Activated T-helper 9 cell treated with anti-CD3 and anti-CD28 coated beads, Interleukin-2, amount 50 U/mL, for 16 hours (primary cell): ENCODE data around the gene MAST4.

ENCODE experiments used
- DNase-seq: peaks from one replicate; pipeline ENCODE4 v3.0.0-alpha.2; 2020; ENCODE audit warnings: low read depth

The MAST4 gene

DNA sequence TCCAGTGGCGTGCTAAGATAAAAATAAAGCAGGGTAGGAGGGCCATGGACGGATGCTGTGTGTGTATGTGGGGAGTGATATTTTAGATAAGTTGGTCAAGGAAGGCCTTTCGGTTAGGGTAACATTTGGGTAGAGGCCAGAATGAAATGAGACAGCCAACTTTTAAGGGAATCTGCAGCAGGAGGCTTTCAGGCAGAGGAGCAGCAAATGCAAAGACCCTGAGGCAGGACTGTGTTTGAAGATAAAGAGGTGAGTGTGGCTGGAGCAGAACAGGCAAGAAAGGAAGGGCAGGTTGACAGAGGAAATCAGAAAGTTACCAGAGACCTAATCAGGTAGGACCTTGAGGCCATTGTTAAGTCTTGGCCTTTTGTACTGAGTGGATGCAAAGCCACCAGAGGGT, 106.2 kb downstream of the MAST4 start:
- DNase-seq: no peak

DNA sequence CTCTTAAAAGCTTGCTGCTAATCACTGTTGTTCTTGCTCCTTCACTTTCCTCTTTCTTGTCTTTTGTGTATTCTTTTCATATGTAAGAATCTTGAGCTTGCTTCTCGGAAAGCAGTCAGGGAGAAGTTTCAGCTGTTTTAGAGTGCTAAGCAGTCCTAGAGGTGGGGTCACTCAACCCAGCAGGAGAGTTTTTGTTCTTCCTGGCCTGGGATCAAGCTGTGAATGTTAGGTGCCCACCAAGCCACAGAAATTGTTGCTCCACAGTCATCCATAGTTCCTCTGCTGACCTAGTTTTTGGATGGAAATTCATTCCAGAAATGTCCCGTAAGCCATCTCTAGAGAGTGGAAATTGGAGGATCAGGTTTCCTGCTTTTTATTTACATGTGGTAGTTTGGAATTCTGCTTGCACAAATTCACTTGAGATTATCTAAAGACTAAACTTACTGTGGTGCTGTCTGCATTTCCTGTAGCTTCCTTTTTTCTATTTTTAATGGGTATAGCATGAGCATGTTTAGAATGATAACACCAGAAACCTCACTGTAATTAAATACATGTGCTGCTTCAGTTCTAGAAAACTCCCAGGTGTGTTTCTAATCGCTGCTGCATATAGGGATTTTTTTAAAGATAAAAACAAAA, 108.7 kb downstream of the MAST4 start:
- no peak for DNase-seq

DNA sequence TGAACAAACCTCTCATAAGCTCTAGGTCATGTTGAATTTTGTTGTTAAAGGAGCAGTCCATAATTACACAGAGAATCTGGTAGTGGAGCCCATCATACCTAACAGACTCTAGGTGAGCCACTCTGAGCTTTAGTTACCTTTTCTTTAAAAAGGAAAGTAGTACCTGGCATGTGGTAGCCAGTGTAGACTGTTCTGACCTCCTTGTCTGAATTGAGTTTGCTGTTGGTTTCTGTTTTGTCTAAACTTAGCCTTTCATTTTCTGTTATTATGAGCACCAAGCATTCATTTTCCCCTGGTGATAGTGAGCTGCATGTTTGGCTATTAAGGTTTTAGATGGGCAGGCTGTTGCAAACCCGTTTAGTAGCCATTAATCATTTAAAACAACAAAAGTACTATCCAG, 112.2 kb downstream of the MAST4 start:
- DNase-seq: no peak

DNA sequence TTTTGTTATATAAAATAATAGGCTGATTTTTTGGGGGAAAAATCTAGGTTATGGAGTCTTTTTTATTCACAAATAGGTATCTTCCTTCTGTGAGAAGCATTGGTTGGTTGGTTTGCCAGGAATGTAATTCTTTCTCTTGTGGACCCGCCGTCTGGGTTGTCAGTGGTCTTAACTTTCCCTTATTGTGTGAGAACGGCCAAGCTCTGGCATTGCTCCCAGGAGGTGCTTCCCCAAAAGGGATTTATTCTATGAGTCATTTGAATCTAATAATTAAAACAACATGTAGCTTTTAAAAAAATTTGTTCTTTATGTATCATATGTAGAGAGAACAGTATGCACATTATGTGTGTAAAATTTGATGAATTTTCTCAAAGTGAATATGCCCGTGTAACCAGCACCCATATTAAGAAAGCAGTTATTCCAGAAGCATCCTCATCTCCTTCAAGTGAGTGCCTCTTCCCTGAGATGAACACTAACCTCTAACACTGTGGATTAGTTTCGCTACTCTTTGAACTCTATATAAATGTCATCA, 114.4 kb downstream of the MAST4 start:
- DNase-seq: no peak

DNA sequence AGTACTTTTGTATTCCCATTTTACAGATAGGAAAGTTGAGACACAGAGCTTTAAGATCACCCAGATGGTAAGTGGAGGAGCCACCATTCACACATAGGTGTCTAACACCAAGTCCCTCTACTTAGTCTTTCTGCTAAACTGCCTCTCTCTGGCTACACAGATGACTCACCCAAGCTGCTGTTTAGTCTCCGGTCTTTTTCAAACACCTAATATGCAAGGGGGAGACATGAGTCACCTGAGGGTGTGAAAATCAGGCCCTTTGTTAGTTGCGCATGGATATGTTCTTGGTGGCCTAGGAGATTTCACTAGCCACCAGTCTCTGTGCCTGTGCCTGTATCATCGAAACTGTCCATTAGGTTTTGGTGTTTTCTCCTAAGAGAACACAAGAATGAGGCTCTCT, 117.8 kb downstream of the MAST4 start:
- no peak for DNase-seq

DNA sequence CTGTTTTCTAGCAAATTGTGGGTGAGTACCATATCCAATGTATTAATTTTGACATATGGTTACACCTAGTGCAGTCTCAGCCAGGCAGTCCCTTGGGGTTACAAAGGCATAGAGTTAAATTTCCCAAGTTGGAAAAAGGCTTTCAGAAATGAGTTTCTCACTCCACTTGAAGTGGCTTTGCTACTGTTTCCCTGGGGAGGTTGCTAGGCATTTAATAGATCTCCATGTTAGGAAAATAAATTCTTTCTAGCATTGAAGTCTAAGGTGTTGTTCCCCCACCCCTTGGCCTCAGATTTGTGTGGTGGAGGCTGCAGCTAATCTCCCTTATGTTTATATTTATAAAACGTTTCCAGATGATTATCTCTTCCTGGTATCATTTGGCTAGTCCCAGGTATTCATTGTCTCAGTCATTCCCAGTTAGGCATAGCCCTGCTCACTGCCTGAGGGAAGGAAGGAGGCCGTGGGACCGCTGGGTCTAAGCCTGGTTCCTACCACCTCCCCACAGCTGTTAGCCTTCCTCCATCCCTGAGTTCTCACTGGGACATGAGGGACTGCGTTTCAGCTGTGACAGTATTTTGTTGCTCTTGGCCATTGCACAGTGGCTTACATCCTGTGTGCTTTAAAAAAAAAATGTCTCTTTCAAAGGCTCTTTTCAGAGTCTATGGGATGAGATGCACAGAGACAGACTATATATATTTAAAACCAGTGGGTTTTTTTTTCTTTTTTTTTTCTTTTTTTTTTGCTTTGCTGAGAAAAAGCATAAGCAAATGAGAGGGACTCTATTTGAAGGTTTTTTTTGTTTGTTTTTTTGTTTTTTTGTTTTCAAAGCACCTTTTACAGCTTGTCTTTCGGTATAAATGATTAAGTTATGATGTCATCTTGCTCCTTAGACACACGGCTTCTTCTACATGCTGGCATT, 121.5 kb downstream of the MAST4 start:
- no peak for DNase-seq

DNA sequence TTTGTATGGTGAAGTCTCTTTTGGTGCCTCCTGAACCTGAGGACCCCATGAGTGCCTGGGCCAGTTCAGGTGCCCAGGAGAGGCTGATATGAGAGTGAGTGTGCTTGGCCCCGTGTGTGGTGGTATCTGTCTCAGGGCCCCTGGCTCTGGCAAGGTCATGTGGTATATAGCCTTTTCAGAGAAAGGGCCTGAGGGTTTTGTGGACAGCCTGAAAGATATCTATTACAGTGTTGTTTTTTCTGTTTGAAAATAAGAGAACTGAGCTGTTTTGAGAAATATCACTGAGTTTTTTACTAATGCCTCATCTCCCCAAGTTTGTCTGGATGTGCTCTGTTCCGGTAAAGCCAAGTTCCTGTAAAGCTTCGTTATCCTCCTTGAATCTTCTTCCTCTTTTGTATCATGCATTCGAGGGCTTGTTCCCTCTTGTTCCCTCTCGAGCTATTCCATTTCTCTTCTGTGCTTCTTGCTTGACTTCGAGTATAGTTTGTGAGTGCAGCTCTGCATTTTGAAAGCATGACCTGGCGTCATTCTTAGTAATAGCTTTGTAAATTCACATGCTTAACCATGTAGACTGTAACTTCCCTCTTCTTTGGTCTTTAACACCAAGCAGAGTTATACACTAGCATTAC, 122.3 kb downstream of the MAST4 start:
- no peak for DNase-seq

DNA sequence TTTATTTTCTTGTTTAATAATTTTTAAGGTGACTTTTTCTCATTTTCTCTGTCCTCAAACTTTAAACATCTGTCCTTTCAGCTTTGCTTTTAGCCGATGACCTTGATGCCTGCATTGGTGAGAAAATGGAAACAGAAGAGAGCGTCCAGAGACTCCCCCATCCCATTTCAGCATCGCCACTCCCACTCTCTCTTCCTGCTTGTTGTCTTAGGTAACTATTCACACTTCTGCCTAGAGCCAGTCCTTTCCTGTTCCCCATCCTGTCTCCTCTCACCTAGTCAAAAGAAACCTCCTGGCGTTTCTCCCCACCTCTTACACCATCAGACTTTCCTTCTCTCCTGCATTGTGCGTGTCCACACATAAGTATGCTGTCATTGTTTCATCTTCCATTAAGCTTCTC, 124.6 kb downstream of the MAST4 start:
- DNase-seq: no peak

DNA sequence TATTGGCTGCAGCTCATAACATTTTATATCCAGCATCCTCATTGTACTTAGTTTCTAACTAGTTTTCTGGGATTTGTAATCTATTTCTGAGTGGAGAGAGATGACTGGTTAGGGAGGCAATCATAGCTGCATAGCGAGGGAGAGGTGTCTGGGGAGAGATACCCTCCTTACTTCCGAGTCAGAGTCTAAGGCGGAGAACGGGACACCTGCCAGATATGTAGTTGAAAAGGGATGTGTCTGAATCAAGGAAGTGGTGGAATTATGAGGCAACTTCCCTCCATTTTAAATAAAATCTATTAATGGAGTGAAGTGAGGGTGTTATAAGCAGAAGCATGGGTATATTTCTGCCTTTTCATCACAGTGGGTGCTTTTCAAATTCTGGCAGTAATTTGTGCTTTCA, 126.5 kb downstream of the MAST4 start:
- DNase-seq: no peak

DNA sequence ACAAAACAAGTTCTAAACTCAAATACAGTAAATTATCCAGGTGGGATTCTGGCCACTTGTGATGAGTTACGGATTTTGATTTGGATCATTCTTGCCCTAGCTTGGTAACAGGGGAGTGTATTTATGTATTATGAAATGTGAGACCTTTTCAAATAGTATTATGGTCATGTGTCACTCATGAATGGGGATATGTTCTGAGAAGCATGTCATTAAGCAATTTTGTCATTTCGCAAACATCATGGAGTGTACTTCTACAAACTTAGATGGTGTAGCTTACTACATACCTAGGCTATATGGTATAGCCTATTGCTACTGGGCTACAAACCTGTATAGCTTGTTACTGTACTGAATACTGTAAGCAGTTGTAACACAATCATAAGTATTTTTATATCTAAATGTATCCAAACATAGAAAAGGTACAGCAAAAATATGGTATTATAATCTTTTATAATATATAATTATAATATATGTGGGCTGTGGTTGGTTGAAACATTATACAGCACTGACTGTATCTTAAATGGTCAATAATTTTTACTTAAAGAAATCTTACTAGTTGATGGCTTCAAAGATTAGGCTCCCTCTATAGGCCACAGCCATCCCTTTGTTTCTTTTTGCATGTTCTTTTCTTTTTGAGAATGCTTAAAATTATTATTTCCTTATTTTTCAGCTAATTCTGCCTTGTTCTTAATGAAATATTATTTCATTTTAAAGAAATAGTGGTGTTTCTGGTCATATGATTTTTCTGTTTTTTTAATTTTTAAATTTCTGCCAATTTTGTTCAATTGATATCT, 128.4 kb downstream of the MAST4 start:
- no peak for DNase-seq

DNA sequence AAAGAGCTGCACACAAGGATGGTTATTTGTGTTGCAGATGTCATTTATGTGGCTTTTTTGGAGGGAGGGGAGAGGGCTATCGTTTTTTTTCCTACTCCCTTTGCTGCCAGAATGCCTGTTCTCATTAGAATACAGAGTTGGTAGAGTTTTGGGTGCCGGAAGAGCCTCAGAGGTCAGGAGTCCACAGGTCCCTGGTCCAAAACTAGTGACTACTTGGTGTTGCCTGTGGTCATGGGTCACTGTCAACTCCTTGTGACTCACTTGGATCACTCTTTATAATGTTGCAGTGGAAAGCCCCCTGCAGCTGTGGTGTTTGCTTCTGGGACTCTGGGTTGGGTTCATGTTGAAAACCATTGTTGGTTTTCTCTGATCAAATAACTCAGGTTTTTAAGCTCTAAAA, 131.4 kb downstream of the MAST4 start:
- no peak for DNase-seq

DNA sequence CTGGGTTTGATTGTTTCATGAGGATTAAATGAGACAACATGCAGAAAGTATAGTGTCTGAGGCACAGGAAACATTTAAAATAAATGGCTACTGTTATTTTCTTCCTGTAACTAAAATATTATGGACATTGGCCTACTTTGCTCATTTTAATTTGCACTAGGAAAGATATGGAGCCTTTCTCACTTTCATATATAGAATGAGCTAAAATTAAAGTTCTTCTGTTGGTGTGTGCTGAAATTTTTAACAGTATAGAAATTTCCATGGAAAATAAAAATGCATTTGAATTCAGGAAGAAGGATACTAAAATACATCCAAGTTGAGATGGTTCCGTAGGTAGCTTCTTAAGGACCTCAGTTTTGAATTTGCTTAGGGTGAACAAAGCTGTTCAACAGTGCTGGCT, 131.9 kb downstream of the MAST4 start:
- DNase-seq: no peak

DNA sequence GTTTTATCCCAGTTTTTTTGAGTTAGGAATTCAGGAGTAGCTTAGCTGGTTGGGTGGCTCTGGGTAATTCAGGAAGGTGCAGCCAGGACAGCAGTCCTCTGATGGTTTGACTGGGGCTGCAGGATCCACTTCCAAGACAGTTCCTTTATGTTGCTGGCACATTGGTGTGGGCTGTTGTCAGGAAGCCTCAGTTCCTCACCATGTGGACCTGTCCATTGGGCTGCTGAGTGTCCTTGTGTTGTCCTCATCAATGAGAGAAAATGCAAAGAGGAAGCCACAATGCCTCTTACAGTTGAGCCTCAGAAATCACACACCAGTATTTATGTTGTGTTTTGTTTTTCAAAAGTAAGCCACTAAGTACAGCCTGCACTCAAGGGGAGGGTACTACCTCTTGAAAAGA, 140.9 kb downstream of the MAST4 start:
- DNase-seq: no peak

DNA sequence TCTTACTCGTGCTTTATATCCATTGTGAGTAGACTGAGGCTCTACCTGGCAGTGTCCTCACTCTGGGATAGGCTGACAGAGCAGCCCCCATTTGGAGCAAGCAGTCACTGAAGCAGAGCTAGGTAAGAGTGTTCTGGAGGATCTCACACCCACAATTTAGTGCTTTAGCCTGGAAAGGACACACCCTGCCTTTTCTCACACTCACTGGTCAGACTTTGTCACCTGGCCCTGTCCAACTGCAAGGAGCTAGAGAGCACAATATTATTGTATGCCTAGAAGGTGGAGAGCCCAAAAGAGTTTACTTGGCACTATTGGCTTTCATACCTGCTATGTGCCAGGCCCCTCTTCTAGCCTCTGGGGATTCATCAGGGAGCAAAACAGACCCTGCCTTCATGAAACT, 141.9 kb downstream of the MAST4 start:
- DNase-seq: no peak

DNA sequence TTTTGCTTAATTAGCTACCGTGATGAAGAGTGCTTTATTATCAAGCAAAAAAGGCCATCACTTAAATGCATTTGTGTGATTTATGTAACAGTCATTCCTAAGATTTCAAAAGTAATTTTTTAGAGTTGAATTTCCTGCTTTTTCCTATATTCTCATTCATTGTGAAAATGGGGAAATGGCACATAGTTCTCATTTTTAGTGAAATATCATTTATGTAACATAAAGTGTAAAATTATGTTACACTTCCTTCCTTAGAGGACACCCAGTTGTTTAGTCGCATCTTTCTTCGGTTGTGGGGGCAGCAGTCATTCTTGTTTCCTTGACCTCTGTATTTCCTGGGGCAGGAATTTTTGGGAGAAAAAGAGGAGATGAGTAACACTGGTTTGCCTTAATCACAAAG, 142.8 kb downstream of the MAST4 start:
- no peak for DNase-seq

DNA sequence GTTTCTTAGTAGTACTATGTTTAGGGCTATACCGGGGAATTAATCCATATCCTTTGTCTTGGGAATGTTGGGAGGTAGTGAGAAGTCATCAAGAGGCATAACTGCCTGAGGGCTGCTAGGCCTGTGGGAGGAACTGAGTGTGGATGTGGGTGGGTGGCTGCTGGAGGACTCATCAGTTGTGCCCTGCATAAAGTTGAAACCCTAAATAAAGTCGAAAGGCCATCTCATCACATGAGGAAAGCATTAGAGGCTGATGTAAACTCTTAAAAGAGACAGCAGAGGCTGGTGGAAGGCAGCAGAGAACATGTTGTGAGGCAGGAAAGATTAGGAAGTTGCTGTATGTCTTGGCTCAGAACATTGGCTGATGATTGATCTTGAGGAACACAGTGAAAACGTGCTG, 143.8 kb downstream of the MAST4 start:
- DNase-seq: no peak

DNA sequence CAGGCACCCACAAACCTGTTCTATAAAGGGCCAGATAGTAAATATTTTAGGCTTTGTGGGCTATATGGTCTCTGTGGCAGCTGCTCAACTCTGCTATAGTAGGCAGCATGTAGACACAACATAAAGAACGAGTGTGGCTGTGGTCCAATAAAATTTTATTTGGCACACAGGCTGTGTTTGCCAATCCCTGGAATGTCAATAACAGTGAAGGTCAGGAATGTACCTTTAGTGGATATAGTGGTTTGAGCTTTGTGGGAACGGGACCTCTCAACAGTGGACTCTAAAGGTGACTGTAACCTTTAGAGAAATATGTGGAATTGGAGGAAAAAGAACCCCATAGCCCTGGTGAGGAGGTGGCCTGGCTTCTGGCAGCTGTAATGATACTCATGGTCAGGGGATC, 145.2 kb downstream of the MAST4 start:
- no peak for DNase-seq

DNA sequence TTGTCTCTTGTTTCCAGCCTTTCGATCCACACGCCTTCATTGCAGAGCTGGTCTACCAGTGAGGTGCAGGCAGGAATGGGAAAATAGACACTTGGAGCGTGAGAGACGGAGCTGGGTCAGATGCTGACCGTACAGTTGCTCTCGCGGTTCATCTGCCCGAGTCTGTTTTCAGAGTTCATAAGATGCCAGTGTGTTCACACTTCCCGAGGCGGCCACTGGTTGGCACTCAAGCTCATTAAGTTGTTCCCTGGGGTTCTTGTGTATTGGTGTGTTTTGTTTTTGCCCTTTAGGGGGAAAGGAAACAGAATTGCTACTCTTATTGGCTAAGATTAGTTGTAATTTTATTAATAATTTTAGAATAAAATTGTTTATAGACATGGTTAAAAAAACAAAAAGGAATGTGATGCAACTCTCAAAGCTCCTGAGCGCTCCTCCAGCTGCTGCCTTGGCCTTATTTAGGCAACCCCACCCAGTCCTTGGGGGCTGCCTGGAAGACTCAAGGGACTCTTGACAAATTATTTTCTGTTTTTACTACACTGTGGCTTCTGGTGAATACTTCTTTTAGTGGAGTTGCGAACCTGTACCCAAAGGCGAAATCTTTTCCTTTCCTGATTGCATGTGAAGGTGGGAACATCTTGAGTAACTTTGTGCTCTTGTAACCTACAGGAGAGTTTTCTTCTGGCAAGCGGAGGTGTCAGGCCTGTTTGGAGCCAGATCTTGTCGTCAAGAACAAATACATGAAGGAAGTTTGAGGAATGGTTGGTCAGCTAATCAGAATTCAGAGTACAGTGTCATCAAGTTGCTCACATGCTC, 146.1 kb downstream of the MAST4 start:
- DNase-seq: no peak

DNA sequence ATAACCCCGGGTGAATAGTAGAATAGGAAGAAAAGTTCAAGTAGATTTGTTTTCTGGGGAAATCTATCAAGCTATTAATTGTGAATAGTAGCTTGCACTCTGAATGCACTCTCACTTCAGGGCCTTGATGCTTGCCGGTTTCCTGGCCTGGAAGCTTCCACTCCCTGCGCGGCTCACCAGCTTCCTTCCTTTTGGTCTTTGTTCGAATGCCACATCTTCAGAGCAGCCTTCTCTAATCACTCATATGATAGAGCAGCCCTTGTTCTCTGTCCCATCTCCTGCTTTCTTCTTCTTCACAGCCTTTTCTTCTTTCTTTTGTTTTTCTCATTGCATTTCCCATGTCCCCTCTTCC, 146.7 kb downstream of the MAST4 start:
- DNase-seq: no peak

DNA sequence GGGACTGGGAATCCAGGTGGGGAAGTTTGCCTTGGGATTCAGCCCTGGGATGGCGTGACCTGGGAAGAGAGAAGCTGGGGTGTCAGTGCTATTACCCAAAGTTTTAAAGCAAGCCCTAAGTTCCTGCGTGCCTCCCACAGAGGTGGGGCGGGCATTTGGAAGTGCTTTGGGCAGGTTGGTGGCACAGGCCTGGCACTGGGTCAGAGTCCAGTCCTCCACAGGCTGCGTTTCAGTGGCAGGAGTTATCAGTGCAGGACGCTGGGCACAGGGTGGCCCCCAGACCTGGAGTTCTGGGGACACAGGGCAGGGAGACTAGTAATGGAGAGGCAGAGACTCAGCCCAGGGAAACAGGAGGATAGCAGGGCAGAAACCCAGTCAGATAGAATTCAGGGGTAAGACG, 147.2 kb downstream of the MAST4 start:
- no peak for DNase-seq

DNA sequence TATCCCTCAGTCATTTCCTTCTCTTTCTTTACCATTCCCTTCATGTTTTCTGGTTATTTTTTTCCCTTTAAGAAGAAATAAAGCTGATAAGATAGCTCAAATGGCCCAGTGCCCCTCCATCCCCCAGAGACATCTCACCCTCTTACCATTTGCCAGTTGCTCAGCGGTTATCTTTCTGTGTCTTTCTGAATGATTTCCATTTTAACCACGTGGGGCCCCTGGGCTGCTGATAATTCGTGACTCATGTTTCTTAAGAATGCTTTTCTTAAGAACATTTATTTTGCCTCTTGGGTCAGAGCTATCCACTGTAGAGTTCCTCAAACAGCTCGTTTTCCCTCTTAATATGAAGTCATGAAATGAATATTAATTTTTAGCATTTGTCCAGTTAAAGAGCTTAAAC, 147.8 kb downstream of the MAST4 start:
- DNase-seq: no peak
